Erythroblast (primary cell): ENCODE data around the gene PPP1R15B.

Source experiments
- GATA1 ChIP-seq: IDR thresholded peaks from 2 replicates; pipeline ENCODE4 v1.6.1; 2011; ENCODE audit warnings: low read depth, mild to moderate bottlenecking, control low read depth, low read length, moderate library complexity
- POLR2A ChIP-seq: IDR thresholded peaks from 2 replicates; pipeline ENCODE4 v1.6.1; 2011; ENCODE audit warnings: mild to moderate bottlenecking, low read length

- TF ChIP-seq POLR2A (no peak), GATA1 (no peak)
Measured at GRCh38 chr1:204456826-204457442, 45.3 kb upstream of the PPP1R15B start.
